Camera-type eye (tissue), 1 donor: Measurements from ENCODE around the gene CPHXL2. TPM values are rescaled to one million over a fixed set of nuclear protein-coding genes. Genes with fewer than 3 reads are reported as not detected.

Source experiments
- total RNA-seq: library from RNA; depleted of rRNA; stranded (reverse); fragments of >200 nt; gene quantifications from one replicate; pipeline ENCODE4 v1.2.3, GENCODE V29; 2014

Gene CPHXL2
- not detected for total RNA-seq

GRCh38 chr16:75676909-75677308 lies at the start of gene CPHXL2:
CPHXL2 (minus strand) TSS chr16:75677009; CDS start chr16:75676999, 10 bp downstream.

DNA sequence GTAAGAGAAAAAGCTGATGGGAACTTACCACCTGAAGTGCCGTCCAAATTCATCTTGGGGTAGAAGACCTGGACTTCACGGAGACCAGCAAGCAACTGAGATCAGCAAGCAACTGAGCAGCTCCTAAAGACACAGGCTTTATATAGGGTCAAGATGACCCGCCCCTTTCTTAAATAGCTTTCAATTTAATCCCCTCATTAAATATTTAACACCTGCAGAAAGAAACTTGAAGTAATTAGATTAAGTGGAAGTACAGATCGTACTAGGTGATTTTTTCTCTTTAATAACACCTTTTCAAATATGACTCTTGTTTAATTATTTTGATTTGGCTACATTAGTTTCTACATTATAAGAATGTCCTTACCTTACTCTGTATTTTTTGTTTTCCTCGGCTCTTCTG lies 49.6 kb upstream of the CPHXL2 start, which contains the start of gene CPHXL:
CPHXL (minus strand) TSS at position 101 of the 400 bp plus-strand sequence; CDS start at position 53, 48 bp downstream.

DNA sequence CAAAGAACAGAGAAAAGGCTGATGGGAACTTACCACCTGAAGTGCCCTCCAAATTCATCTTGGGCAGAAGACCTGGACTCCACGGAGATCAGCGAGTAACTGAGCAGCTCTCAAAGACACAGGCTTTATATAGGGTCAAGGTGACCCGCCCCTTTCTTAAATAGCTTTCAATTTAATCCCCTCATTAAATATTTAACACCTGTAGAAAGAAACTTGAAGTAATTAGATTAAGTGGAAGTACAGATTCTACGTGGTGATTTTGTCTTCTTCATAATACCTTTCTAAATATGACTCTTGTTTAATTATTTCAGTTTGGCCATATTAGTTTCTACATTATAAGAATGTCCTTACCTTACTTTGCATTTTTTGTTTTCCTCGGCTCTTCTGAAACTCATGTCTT lies 24.6 kb upstream of the CPHXL2 start, which contains the start of gene DUXB:
DUXB (minus strand) TSS at position 101 of the 400 bp plus-strand sequence; CDS start at position 58, 43 bp downstream.

GRCh38 chr16:75647492-75648264 lies 29.1 kb downstream of the CPHXL2 start, which contains the start of the genes KARS1 and TERF2IP:
KARS1 (minus strand) TSS chr16:75647665; CDS start chr16:75647639, 26 bp downstream.
TERF2IP (plus strand) TSS chr16:75647773; CDS start chr16:75647883, 110 bp downstream.

DNA sequence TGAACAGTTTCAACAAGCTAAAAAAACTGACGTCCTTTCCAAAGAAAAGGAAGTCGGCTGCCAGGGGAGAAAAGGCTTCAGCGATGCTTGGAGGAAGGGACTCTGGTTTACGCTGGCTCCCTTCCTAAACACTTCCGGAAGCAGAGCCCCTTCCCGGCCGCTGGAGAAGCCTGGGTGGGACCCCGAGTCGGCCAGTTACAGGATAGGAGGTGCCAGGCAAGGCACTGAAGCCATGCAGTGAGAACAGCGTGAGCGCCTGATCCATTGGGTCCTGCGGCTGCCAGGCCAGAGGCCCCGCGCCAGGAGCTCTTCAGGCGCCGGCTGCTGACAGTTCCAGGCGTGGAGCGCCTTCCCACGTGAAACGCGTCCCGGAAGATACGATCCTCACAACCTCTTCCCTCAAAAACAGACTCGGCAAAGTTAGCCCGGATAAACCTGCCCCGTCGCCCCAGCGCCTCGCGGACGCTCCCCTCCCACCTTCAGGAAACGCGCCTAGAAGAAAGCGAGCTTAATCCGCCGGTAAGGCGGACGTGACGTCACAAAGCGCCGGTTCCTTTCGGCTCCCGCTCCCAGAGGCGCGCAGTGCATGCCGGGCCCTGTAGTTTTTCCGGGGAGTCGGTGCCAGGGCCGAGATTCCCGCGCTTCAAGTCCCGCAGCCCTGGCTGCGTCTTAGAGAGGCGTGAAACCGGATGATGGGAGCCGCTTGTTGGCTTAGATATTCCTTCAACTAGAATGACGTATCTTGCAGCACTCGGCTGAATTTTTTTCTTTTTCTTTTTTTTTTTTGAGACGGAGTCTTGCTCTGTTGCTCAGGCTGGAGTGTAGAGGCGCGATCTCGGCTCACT lies 53.8 kb downstream of the CPHXL2 start, which contains the start of gene ADAT1:
ADAT1 (minus strand) TSS at position 521 of the 845 bp plus-strand sequence. CDS start 2,482 bp downstream, outside the sequence.

Other genes starting within 250 kb of the CPHXL2 start
- gene CFDP1, start 243.5 kb downstream of the CPHXL2 start, total RNA-seq, result 110 TPM
- gene TMEM170A, start 212.3 kb downstream of the CPHXL2 start, total RNA-seq, result 60.4 TPM
- gene CHST6, start 181.6 kb downstream of the CPHXL2 start, total RNA-seq, result 2.7 TPM
- 1.6 TPM for gene CHST5, start 140.9 kb downstream of the CPHXL2 start, total RNA-seq
- gene TMEM231, start 120.8 kb downstream of the CPHXL2 start, total RNA-seq, result 26.7 TPM
- 125 TPM for gene GABARAPL2, start 110.6 kb downstream of the CPHXL2 start, total RNA-seq
- 59.6 TPM for gene ADAT1, start 53.7 kb downstream of the CPHXL2 start, total RNA-seq
- gene KARS1, start 29.3 kb downstream of the CPHXL2 start, total RNA-seq, result 97.9 TPM
- 167 TPM for gene TERF2IP, start 29.2 kb downstream of the CPHXL2 start, total RNA-seq
- not detected for gene DUXB, start 24.5 kb upstream of the CPHXL2 start, total RNA-seq
- not detected for gene CPHXL, start 49.5 kb upstream of the CPHXL2 start, total RNA-seq